ENCODE measurements around the gene ETDC.
A peak's percentile ranks its signal among the peaks of the same experiment; 100 is the strongest.
"Not testable (repeated sequence)": the region's sequence is repeated elsewhere in the genome, so short reads cannot be mapped to it uniquely, and the experiment has no call there.

ETDC gene

DNA sequence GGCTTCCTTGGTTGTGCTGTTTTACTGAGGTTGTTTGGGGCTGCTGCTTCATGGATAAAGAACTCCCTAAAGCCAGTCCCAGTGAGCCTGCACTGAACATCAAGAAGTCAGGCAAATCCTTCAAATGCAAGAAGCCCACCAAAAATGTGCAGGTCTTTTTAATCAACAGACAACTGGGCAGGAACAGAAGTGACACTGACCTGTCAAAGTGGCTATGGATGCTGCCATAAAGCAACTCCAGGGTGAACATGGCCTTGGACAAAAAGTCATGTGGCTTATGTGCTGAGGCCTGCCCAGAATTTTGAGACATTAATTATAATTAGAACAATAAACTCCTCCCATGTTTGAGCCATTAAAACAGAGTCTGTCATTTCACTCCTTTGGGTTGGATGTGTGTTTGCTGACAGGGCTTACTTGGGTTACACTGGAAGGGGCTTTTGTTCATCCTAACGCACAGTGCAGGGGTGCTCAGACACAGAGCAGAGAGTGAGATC lies at the start of gene ETDC:
ETDC (plus strand) TSS at position 51 of the 494 bp plus-strand sequence; CDS start at position 51, 0 bp downstream.
- no peak for DNase-seq

DNA sequence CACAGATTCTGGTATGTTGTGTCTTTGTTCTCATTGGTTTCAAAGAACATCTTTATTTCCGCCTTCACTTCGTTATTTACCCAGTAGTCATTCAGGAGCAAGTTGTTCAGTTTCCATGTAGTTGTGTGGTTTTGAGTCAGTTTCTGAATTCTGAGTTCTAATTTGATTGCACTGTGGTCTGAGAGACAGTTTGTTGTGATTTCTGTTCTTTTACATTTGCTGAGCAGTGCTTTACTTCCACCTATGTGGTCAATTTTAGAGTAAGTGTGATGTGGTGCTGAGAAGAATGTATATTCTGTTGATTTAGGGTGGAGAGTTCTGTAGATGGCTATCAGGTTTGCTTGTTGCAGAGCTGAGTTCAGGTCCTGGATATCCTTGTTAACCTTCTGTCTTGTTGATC lies 48.3 kb upstream of the ETDC start:
- not testable (repeated sequence) for DNase-seq

DNA sequence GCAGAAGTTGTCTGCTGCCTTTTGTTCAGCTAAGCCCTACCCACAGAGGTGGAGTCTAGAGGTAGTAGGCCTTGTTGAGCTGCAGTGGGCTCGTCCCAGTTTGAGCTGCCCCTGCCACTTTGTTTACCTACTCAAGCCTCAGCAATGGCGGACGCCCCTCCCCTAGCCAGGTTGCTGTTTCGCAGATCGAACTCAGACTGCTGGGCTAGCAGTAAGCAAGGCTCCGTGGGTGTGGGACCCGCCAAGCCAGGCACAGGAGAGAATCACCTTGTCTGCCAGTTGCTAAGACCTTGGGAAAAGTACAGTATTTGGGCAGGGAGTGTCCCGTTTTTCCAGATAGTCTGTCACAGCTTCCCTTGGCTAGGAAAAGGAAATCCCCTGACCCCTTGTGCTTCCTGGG lies 45.9 kb upstream of the ETDC start:
- not testable (repeated sequence) for DNase-seq

DNA sequence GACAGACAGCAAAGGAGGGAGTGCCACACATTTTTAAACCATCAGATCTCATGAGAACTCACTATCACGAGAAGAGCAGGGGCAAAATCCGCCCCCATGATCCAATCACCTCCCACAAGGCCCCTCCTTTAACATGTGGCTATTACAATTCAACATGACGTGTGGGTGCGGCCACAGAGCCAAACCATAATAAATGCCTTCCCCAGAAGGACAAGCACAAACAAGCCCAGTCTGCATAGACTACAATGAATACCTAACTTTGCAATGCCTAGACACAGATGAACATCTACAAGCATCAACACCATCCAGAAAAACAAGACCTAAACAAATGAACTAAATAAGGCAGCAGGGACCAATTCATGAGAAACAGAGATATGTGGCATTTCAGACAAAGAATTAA lies 45.1 kb upstream of the ETDC start:
- no peak for DNase-seq

DNA sequence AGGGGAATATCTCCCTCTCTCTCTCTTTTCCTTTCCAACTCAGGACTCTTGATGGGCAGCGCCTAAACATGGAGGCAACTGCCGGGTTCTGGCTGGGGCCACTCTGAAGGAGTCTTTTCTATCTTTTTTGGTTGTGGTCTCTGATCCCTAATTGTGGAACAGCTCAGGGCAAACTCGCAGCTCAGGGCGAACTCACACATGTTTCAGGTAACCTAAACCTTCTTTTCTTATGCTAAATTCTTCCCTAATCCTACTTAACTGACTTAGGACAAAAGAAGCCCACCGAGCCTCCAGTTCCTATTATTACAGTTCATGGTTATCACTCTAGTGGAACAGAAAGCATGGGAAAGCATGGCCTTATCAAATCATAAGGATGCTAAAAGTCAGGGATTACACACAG lies 36.1 kb upstream of the ETDC start:
- DNase-seq, result no peak

DNA sequence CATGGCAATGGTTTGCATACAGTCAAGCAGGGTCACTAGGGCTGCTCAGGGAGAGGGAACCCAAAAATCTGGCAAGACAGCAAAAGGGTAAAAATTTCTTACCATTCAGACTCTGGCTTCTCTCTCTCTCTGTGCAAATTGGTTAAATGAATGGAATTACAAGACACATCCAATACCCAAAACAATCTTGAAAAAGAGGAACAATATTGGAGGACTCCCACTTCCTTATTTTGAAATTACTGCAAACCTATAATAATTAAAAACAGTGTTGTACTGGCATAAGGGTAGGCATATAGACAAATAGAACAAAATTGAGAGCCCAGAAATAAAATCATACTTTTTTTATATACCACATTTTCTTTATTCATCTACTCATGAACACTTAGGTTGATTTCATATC lies 33.3 kb upstream of the ETDC start:
- no peak for DNase-seq

DNA sequence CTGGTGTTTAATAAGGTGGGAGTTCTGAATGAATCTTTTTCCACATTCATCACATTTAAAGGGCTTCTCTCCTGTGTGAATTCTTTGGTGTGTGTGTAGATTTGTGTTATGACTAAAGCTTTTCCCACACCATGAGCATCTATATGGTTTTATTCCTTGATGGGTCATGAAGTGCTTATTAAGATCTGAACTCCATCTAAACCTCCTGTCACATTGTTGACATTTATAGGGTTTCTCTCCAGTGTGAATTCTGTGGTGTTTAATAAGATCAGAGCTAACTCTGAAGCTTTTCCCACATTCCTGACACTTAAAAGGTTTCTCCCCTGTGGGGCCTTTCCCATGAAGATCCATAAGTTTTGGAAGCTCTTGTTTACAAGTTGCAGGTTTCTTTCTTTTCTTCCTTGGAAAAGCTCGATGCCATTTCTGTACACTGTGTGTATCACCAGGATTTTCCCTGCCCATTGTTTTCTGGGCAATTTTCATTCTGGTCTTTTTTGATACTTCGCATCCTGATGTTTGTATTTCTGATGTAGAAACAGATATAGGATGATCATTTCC lies 21.9 kb upstream of the ETDC start:
- no peak for DNase-seq

DNA sequence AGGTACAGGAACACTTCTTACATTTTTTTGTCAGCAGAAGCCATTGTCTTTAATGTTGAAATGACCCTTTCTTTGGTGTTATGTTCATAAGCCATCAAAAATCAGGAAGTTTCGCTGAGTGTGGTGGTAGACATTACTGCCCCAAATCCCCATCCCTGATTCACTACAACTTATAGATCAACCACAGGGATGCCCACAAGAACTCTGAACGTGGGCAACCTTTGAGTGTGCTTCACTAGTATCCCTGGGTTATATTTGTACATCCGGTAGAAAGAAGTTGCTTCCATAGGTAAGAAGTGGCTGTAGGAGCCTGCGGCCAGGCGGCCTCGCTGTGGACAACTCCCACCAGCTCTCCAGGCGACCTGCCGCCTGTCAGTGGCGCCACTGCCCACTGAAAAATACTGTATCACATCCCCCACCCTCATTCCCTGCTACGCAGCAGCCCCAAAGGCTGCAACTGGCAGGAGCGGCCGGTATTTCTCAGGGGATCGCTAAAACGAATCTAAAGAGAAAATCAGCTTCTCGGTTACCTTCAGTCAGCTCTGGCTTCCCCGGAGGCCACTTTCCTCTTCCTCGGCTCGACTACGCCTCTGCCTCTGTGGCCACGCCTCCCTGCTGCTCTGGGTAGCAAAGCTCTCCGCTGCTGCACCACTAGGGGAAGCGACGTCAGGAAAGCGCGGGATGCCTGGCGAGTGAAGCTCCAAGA lies 13.9 kb upstream of the ETDC start:
- DNase-seq, result no peak

DNA sequence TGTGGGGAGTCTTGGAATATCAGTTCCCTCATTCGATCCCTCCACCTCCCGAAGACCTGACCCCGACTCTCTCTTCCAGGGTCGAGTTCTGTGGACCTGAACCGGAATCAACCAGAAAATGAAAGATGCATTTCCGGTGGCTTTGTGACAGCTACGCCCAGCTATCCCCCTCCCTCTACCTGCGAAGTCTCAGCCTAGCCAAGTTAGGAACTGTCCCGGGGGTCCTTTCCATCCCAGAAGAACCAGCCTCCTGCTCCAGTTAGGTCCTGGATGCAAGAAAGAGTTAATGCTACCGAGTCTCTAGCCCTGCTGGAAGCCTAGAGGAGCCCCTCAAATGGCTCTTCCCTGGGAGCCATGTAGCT lies 13.4 kb upstream of the ETDC start:
- DNase-seq, result no peak

DNA sequence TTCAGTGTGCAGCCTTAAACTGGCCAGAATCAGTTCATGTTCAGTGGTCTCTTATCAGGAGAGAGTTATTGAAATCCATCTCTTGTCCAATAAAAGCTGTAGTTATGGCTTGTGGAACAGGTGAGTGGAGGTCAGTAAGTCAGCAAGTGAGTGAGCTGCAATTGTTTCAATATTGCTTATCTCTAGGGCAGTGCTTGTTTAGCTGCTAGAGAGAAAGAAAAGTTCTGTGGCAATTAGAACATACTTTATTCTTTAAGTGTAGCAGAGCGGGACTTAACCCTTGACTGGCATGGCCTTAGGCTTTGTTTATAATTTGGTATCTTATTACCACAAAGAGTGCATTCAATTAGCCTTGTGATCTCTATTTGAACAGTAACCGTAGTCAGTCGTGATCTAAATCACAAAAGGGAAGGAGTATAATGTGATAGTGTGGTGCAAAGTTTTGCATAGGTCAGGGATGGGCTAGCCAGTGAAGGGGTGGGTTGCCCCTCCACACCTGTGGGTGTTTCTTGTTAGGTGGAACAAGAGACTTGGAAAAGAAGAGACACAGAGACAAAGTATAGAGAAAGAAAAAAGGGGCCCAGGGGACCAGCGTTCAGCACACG lies 6.9 kb upstream of the ETDC start:
- DNase-seq, result no peak

DNA sequence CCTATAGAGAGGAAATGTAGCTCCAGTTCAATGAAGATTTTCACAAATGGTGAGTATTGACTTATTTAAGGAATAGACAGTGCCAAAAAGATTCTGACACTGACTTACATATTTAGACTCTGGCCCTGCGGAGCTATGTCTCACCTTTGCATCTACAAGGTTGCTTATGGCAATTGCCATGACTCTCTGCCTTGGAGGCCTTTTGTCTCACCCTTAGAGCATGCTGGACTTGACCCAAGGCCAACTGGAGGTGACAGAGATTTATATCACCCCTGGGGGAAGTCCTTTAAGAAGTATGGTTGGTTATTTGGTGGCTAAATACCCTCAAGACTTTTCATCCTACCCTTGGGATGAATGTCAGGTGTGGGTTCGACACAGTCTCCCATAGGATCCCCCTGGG lies 4.5 kb upstream of the ETDC start:
- DNase-seq, result no peak

DNA sequence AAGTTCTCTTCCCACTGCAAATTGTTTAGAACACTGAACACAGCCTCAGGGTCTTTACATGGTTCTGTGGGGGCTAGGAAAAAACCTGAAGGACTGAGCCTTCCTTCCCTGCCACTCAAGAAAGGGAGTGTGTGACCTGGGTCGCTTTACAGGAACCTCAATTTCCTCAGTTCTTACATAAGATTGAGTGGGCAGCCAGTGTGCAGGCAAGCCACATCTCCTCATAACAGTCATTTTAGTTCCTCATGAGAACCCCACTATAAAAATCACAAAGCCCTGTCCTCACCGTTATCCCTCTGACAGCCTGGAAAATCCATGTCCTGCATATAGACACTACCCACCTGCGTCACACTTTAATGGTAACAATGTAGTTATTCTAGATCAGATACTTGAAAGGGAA lies 2.1 kb upstream of the ETDC start:
- DNase-seq, result no peak

DNA sequence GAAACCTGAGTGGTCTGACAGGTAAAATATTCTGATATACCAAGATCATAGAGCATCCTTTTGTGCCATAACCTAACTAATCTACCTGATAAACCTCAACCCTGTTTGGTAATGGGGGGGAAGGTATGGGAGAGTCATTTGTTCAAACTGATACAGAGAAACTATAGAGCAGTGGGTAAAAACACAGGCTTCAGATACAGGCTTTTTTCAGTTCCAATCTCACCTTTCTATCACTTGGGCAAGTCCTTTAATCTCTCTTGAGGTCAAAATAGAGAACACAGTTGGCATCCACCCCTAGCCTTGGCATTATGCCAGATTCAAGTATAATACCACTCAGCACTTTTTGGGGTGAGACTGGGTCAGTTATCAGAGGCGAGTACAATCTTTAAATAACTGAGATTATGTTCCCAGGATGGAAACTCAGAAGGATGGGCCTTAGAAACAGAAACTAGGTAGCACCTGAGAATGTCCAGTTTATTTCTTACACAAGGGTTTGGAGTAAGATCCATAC lies 880 bp upstream of the ETDC start:
- no peak for DNase-seq

DNA sequence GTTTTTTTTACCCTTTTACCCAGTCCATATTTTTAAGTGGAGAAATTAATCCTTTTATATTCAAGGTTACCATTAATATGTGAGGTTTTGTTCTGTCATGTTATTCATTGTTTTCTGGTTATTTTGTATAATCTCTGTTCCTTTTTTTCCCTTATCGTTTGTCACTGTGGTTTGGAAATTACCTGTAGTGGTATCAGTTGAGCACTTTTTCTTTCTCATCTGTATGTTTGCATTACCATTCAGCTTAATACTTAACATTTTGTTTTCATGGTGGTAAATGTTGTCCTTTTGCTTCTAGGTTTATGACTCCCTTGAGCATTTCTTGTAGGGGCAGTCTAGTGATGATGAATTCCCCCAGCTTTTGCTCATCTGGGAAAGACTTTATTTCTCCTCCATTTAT lies 6.6 kb downstream of the ETDC start:
- no peak for DNase-seq

DNA sequence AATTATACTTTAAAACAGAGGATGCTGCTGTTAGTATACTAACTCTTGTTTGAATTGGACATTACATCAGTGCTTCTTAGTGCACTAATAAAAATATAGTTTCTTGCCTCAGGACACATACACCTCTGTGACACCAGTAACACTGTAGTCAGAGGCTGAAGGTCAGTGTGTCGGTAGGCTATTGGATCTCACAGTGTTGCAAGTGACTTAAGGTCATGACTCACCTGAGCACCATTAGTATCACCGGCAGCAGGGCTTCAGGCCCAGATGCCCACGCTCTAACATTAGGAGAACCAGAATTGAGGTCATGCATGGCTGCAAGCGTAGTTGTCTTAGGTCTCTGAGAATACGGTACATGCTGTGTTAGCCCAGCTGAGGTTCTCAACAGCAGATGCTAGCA lies 15.2 kb downstream of the ETDC start:
- DNase-seq, result no peak

DNA sequence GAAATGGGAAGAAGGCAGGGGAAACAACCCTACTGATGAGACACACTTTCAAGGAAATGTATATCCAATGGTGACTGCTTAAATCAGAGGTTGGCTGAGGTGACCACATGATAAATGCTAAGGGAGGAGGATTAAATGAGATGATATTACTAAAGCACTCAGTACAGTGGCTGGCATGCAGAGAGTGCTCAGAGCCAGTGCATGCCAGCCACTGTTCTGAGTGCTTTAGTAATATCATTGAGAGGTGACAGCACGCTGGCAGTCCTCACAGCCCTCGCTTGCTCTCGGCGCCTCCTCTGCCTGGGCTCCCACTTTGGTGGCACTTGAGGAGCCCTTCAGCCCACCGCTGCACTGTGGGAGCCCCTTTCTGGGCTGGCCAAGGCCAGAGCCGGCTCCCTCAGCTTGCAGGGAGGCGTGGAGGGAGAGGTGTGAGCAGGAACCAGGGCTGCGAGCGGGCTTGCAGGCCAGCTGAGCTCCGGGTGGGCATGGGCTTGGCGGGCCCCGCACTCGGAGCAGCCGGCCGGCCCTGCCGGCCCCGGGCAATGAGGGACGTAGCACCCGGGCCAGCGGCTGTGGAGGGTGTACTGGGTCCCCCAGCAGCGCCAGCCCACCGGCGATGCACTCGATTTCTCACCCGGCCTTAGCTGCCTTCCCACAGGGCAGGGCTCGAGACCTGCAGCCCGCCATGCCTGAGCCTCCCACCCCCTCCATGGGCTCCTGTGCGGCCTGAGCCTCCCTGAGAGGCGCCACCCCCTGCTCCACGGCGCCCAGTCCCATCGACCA lies 15.9 kb downstream of the ETDC start:
- DNase-seq, result not testable (repeated sequence)

DNA sequence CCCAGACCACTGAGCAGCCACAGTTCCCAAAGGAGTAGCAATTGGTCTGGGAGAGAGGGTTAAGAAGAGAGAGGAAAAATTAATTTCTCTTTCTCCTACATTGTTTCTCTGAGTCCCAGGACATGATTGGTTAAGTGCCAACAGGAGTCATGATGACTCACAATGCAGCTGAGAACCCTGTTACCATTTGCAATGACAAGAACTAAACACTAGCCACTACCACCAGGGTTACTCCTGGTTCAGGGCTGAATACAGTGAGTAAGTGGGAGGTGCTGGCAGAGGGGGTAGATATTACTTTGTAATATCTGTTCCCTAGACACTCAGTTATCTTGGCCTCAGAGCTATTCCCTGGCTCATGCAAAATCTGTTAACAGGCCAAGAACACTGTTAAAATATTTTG lies 18.0 kb downstream of the ETDC start:
- no peak for DNase-seq

DNA sequence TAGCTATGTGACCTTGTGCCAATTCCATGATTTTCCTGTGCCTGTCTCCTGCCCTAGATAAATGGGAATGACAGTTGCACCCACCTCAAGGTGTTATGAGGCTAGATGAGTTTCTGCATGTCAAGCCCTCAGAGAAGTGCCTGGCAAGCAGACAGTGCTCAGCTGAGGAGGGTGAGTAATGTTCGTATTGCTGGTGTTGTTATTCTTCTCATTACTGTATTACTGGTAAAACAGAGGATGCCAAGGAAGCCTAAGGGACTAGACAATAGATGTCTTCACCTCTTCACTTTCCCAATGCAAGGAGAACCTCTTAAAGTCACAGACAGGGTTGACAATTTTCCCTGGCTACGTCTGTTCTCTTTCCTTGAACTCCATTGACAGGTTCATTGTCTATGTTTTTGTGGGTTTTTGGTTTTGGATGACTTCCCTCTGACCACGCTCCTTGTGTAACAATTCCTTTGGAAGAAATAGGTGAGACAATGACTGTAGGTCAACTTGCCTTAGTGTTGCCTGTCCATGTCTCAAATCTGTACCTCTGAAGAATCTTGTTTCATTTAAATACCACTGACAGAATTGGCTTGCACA lies 19.2 kb downstream of the ETDC start:
- DNase-seq, result no peak

DNA sequence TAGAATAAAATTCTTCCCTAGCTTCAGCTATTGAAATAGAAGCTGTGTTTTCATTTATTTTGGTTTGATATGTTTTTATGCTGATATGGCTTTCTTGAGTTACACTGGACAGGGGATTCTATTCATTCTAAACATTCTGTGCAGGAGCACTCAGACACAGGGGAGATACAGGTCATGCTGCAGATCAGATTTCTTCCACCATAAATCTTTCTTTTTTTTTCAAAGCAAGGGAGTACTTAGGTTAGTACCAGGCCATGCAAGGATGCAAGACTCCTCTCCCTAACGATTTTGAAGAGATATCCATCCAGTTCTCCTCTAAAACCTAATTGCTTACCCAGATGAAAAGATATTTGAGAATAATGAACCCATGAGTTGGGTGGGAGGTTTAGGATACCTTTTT lies 21.4 kb downstream of the ETDC start:
- no peak for DNase-seq

DNA sequence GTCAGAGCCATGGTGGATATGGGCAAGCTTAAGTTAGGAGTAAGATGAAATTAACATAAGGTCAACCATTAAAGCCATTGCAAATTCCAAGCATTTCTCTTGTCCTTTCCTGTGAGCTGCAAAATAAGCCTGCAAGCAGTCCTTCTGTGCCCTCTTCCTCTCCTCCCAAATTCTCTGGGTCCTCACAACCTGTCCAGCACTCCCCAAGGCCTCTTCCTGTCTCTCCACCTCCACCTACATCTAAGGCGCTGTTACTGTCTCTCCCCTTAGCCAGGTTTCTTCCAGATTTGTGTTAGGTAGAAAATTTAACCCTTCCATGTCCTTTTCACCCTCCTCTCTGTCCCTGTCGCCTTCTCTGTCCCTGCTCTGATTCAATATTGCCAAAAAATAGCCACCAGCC lies 22.2 kb downstream of the ETDC start:
- DNase-seq, result no peak

DNA sequence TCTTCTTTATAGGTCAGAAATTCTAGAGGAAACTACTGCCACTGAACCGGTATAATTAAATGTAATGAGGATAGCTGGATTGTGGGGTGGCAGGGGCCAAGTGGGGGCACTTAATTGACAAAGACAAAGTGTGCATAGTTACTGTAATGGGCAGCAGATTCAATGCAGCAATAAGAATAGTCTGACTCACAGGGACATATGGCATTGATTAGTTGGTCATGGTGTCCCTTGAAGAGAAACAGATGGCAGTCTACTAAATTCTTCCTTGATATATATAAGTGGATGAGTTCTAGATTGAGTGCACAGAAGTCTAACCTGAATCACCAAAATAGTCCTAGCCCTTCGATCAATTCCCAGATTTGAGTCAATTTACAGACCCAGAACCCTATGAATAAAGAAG lies 31.6 kb downstream of the ETDC start:
- no peak for DNase-seq

DNA sequence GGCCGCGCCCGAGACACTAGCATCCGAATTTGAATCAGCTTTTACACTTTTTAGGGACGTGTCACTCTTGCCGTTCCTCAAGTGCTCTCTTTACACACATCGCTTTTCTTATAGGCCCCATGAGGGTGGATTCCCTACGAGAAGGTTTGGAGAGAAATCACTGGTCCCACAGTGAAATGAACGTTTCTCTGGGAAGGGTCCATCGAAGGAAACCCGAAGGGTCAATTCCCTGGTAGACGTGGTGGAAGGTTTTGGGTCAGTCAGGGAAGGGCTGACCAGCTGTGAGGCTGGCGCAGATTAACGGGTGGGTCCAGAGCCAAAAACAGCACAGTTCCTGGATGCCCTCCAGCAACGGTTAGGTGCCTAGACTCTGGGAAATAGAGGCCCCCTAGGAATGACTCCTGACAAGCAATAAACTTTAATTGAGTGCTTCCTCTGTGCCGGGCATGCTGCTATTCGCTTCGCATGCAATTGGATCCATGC lies 35.9 kb downstream of the ETDC start:
- peak; percentile 2 for DNase-seq

DNA sequence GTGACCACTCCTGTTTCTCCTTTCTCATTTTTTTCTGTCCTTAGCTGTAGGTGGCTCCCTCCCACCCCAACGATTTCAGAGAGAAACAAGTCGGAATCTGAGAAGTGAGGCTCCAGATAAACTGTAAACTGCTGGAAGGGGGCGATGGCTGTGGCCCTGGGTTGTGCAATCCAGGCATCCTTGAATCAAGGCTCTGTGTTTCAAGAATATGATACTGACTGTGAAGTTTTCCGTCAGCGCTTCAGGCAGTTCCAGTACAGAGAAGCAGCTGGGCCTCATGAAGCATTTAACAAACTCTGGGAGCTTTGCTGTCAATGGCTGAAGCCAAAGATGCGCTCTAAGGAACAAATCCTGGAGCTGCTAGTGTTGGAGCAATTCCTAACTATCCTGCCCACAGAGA lies 37.7 kb downstream of the ETDC start:
- no peak for DNase-seq
